Measurements from ENCODE around the gene CARMIL1.

DNA sequence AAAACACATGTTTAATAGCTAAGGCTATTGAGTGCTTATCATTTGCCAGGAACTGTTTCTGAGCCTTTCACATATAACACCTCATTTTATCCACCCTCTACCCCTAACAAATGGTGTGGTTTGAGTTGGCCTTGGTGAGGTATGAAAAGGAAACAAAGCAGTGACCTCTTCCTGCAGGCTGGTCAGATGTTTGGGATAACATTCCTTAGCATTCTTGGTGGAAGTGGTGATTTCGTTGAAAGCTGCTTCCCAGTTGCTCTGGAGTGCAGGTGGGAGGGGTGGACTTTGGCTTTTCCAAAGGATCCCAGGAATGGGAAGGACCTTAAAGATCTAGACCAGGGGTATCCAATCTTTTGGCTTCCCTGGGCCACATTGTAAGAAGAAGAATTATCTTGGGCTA lies 41.3 kb downstream of the CARMIL1 start:
- TF ChIP-seq ZNF70 (CRISPR knock-in tag; IDR thresholded peaks at IDR 0.05): no peak
- TF ChIP-seq ARNTL (CRISPR knock-in tag; IDR thresholded peaks at IDR 0.05; ENCODE audit: borderline replicate concordance, low read depth): no peak
- TF ChIP-seq RARB (CRISPR knock-in tag; IDR thresholded peaks at IDR 0.05): no peak
- TF ChIP-seq ZNF8 (CRISPR knock-in tag; IDR thresholded peaks at IDR 0.05): no peak
- TF ChIP-seq ZNF565 (CRISPR knock-in tag; conservative IDR thresholded peaks at IDR 0.05; ENCODE audit: low read depth): no peak
- TF ChIP-seq, protein P1, sequence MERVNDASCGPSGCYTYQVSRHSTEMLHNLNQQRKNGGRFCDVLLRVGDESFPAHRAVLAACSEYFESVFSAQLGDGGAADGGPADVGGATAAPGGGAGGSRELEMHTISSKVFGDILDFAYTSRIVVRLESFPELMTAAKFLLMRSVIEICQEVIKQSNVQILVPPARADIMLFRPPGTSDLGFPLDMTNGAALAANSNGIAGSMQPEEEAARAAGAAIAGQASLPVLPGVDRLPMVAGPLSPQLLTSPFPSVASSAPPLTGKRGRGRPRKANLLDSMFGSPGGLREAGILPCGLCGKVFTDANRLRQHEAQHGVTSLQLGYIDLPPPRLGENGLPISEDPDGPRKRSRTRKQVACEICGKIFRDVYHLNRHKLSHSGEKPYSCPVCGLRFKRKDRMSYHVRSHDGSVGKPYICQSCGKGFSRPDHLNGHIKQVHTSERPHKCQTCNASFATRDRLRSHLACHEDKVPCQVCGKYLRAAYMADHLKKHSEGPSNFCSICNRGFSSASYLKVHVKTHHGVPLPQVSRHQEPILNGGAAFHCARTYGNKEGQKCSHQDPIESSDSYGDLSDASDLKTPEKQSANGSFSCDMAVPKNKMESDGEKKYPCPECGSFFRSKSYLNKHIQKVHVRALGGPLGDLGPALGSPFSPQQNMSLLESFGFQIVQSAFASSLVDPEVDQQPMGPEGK (CRISPR knock-in tag; IDR thresholded peaks at IDR 0.05; ENCODE audit: borderline replicate concordance): no peak
- TF ChIP-seq CREB5 (CRISPR knock-in tag; IDR thresholded peaks at IDR 0.05; ENCODE audit: low read depth): no peak
- no peak for TF ChIP-seq SNAI2 (CRISPR knock-in tag; IDR thresholded peaks at IDR 0.05)
- no peak for TF ChIP-seq ZFP30 (CRISPR knock-in tag; IDR thresholded peaks at IDR 0.05)
- TF ChIP-seq CSRNP3 (CRISPR knock-in tag; IDR thresholded peaks at IDR 0.05): no peak
- TF ChIP-seq ZFP3 (CRISPR knock-in tag; IDR thresholded peaks at IDR 0.05): no peak
